Fibroblast of mammary gland (primary cell): ENCODE data around the gene KLHL41.
"Not testable (repeated sequence)": the region's sequence is repeated elsewhere in the genome, so short reads cannot be mapped to it uniquely, and the experiment has no call there.

ENCODE experiments used
- DNase-seq: peaks from one replicate; pipeline ENCODE4 v3.0.0-alpha.2; 2010; ENCODE audit warnings: low read depth
- H3K4me3 ChIP-seq: 2 replicates; pipeline ENCODE4 v1.5.1; 2011; ENCODE audit warnings: low read depth, mild to moderate bottlenecking, low read length, moderate library complexity; ENCODE audit not compliant: control insufficient read depth
- CTCF ChIP-seq: conservative IDR thresholded peaks from 2 replicates; pipeline ENCODE4 v1.5.1; 2011; ENCODE audit warnings: low read depth, low read length, inconsistent platforms; ENCODE audit not compliant: control insufficient read depth, insufficient read depth

The KLHL41 gene

GRCh38 chr2:169513094-169513493, 3.6 kb downstream of the KLHL41 start:
- TF ChIP-seq CTCF, result no peak
- no peak overlapping the region for H3K4me3 ChIP-seq
- DNase-seq, result no peak

GRCh38 chr2:169513926-169514325, 4.4 kb downstream of the KLHL41 start:
- no peak for TF ChIP-seq CTCF
- no peak overlapping the region for H3K4me3 ChIP-seq
- DNase-seq, result no peak

DNA sequence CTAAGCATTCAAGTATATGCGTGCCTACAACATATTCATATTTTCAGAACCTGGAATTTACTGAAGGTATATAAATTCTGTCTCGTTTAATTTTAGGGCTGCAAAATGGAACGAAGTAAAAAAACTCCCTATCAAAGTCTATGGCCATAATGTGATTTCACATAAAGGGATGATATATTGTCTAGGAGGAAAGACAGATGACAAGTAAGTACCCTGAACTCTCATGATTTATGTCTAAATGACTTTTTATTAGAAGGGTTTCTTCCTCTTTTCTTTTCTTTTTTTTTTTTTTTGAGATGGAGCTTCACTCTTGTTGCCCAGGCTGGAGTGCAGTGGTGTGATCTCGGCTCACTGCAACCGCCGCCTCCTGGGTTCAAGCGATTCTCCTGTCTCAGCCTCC, 5.3 kb downstream of the KLHL41 start:
- H3K4me3 ChIP-seq, DNase-seq: not testable (repeated sequence)

GRCh38 chr2:169516488-169516995, 7.0 kb downstream of the KLHL41 start:
- H3K4me3 ChIP-seq, DNase-seq: not testable (repeated sequence)

DNA sequence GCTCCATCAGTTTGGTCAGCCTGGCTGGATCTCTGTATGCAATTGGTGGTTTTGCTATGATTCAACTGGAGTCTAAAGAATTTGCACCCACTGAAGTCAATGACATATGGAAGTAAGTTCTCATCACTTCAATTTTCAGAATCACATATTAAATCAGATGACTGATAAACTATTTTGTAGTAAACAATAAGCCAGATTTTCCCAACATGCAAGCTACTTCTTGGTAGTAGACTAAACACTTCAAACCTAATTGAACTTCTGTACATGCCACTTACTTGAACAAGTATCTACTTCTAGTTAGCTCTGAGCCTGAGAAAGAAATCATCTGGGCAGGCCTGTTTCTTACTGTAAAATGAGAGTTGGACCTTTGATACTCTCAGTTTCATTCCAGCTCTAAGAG, 11.4 kb downstream of the KLHL41 start:
- TF ChIP-seq CTCF, result no peak
- no peak overlapping the region for H3K4me3 ChIP-seq
- DNase-seq, result no peak

- no peak for TF ChIP-seq CTCF
- no peak for DNase-seq
- H3K4me3 ChIP-seq, result no peak overlapping the region
These were observed 14.2 kb downstream of the KLHL41 start for GRCh38 chr2:169523681-169524080.

- no peak for DNase-seq
- H3K4me3 ChIP-seq, result no peak overlapping the region
- no peak for TF ChIP-seq CTCF
These were observed 15.9 kb downstream of the KLHL41 start for GRCh38 chr2:169525434-169525833.

DNA sequence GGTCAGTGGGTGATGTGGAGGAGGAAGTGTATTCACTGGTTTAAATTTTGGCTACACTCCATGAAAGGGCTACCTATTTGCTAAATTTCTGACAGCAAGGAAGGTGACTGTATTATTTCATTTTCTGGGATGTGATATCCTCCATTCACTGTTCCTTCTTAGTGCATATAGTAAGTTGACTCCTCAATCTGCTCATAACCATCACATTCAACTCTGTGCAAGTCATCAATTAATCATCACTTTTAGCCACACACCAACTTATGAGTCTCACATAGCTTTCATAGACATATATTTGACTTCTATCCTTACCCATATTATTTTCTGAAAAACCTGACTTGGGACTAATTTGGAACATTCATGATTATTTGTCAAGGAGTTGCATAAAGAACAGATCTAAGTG, 16.9 kb downstream of the KLHL41 start:
- TF ChIP-seq CTCF, result no peak
- H3K4me3 ChIP-seq, result no peak overlapping the region
- peak; percentile 22 for DNase-seq
